Measurements from ENCODE around the gene UMAD1.

UMAD1 gene

GRCh38 chr7:7920481-7920880, 279.9 kb downstream of the UMAD1 start:
- no peaks in the 10 kb centered on the region for H3K36me3 ChIP-seq (ENCODE audit: control insufficient read depth, insufficient read depth, low read length)
- WGBS, 2 experiments (ENCODE audit: insufficient coverage in 2 of 2): 78 to 100% methylated on average over 1 of the region's 3 CpGs
- no peaks in the 10 kb centered on the region for H3K9me3 ChIP-seq (ENCODE audit: control insufficient read depth, low read length)
- H3K4me3 ChIP-seq (ENCODE audit: extremely low read depth, insufficient read depth, low read length, poor library complexity, severe bottlenecking): no peak overlapping the region
- no peaks in the 10 kb centered on the region for H3K4me1 ChIP-seq (ENCODE audit: control insufficient read depth, insufficient read depth, low read length, poor library complexity, severe bottlenecking)
- H3K27ac ChIP-seq (ENCODE audit: low read depth, low read length, severe bottlenecking): no peak overlapping the region

- Histone ChIP-seq H3K9me3 (ENCODE audit: control insufficient read depth, low read length) (no peaks in the 10 kb centered on the region), H3K4me3 (ENCODE audit: extremely low read depth, insufficient read depth, low read length, poor library complexity, severe bottlenecking) (no peak overlapping the region), H3K4me1 (ENCODE audit: control insufficient read depth, insufficient read depth, low read length, poor library complexity, severe bottlenecking) (no peaks in the 10 kb centered on the region), H3K36me3 (ENCODE audit: control insufficient read depth, insufficient read depth, low read length) (no peaks in the 10 kb centered on the region), H3K27ac (ENCODE audit: low read depth, low read length, severe bottlenecking) (no peak overlapping the region)
These were observed 281.3 kb downstream of the UMAD1 start for GRCh38 chr7:7921830-7922229.

GRCh38 chr7:7922684-7923385, 282.3 kb downstream of the UMAD1 start:
- no peaks in the 10 kb centered on the region for H3K36me3 ChIP-seq (ENCODE audit: control insufficient read depth, insufficient read depth, low read length)
- H3K9me3 ChIP-seq (ENCODE audit: control insufficient read depth, low read length): no peaks in the 10 kb centered on the region
- no peaks in the 10 kb centered on the region for H3K4me1 ChIP-seq (ENCODE audit: control insufficient read depth, insufficient read depth, low read length, poor library complexity, severe bottlenecking)
- H3K4me3 ChIP-seq (ENCODE audit: extremely low read depth, insufficient read depth, low read length, poor library complexity, severe bottlenecking): no peak overlapping the region
- no peak overlapping the region for H3K27ac ChIP-seq (ENCODE audit: low read depth, low read length, severe bottlenecking)
- WGBS, 2 experiments (ENCODE audit: insufficient coverage in 2 of 2): 80% methylated on average over 1 of the region's 7 CpGs; no CpG with 5 or more reads in 1 of the 2 experiments

GRCh38 chr7:7923818-7924217, 283.3 kb downstream of the UMAD1 start:
- Histone ChIP-seq H3K4me1 (ENCODE audit: control insufficient read depth, insufficient read depth, low read length, poor library complexity, severe bottlenecking) (no peaks in the 10 kb centered on the region), H3K4me3 (ENCODE audit: extremely low read depth, insufficient read depth, low read length, poor library complexity, severe bottlenecking) (no peak overlapping the region), H3K36me3 (ENCODE audit: control insufficient read depth, insufficient read depth, low read length) (no peaks in the 10 kb centered on the region), H3K9me3 (ENCODE audit: control insufficient read depth, low read length) (no peaks in the 10 kb centered on the region), H3K27ac (ENCODE audit: low read depth, low read length, severe bottlenecking) (no peak overlapping the region)
- no CpG with 5 or more reads among the region's 1 CpG for WGBS, 2 experiments (ENCODE audit: insufficient coverage in 2 of 2)

- no peak overlapping the region for H3K4me3 ChIP-seq (ENCODE audit: extremely low read depth, insufficient read depth, low read length, poor library complexity, severe bottlenecking)
These were observed 283.8 kb downstream of the UMAD1 start for GRCh38 chr7:7924303-7924702.

More at GRCh38 chr7:7924303-7924702, 283.8 kb downstream of the UMAD1 start:
- Histone ChIP-seq H3K36me3 (ENCODE audit: control insufficient read depth, insufficient read depth, low read length) (no peaks in the 10 kb centered on the region), H3K9me3 (ENCODE audit: control insufficient read depth, low read length) (no peaks in the 10 kb centered on the region), H3K27ac (ENCODE audit: low read depth, low read length, severe bottlenecking) (no peak overlapping the region), H3K4me1 (ENCODE audit: control insufficient read depth, insufficient read depth, low read length, poor library complexity, severe bottlenecking) (no peaks in the 10 kb centered on the region)
